B cell (primary cell): ENCODE results near the gene ATP13A5. TPM values are rescaled to one million over a fixed set of nuclear protein-coding genes. Genes with fewer than 3 reads are reported as not detected.

Experiments
- ATAC-seq: fragments of 200-7000 bp; cut with Tn5 transposase; one replicate; pipeline ENCODE4 v1.10.0; 2021; ENCODE audit warnings: low read depth, mild to moderate bottlenecking, moderate number of reproducible peaks, moderate library complexity
- CTCF ChIA-PET: fragments of 350-600 bp; sonication (Branson Sonifier 250); formaldehyde crosslinking; loops from one replicate; lab custom pipeline; 2021; ENCODE audit warnings: antibody characterized with exemption, inconsistent platforms; lab: Charles Lee
- POLR2A ChIA-PET: fragments of 350-600 bp; sonication (Branson Sonifier 250); formaldehyde crosslinking; loops from one replicate; lab custom pipeline; 2021; ENCODE audit warnings: antibody characterized with exemption; lab: Charles Lee
- DNase-seq: peaks from one replicate; pipeline ENCODE4 v3.0.0; 2013
- H2AFZ ChIP-seq: 2 replicates; pipeline ENCODE4 v1.6.1; 2012; ENCODE audit warnings: mild to moderate bottlenecking, low read depth, low read length; ENCODE audit not compliant: insufficient read depth, poor library complexity, severe bottlenecking
- H3K27ac ChIP-seq, 2 donors: 1 replicate in 1 of 2; 2 replicates in 1 of 2; pipeline ENCODE4 v1.5.1; 2012 to 2013; ENCODE audit warnings: low read length in 2 of 2, mild to moderate bottlenecking in 2 of 2, moderate library complexity in 1 of 2
- H3K27me3 ChIP-seq, 4 experiments: fragments of 200-600 bp in 1 of 4; sonication (generic) in 1 of 4; replicated peaks in 1 of 4; 1 replicate in 2 of 4; 2 replicates in 2 of 4; pipeline versions ENCODE4 v1.6.1 to v1.7.0; 2013 to 2016; ENCODE audit warnings: low read length in 3 of 4, mild to moderate bottlenecking in 2 of 4, mixed read lengths in 1 of 4, moderate library complexity in 1 of 4; ENCODE audit not compliant: insufficient read depth in 4 of 4, control insufficient read depth in 3 of 4; ENCODE audit errors: control extremely low read depth in 1 of 4
- H3K36me3 ChIP-seq, 2 experiments: replicated peaks in 1 of 2; 1 replicate in 1 of 2; 2 replicates in 1 of 2; pipeline versions ENCODE4 v1.6.1 to v1.7.1; 2013; ENCODE audit warnings: low read length in 1 of 2; ENCODE audit not compliant: insufficient read depth in 2 of 2, control insufficient read depth in 1 of 2; ENCODE audit errors: control extremely low read depth in 1 of 2, extremely low read depth in 1 of 2
- H3K4me1 ChIP-seq, 2 donors: fragments of 200-600 bp in 1 of 2; sonication (generic) in 1 of 2; 1 replicate in 1 of 2; 2 replicates in 1 of 2; pipeline versions ENCODE4 v1.5.1 to v1.6.1; 2013 to 2017; ENCODE audit warnings: low read length in 2 of 2; ENCODE audit not compliant: control insufficient read depth in 2 of 2, insufficient read depth in 2 of 2
- H3K4me2 ChIP-seq: replicated peaks from 2 replicates; pipeline ENCODE3; 2012; ENCODE audit warnings: mild to moderate bottlenecking, low read depth, low read length; ENCODE audit not compliant: poor library complexity, severe bottlenecking
- H3K4me3 ChIP-seq, 5 experiments: fragments of 200-600 bp in 1 of 5; sonication (generic) in 1 of 5; 1 replicate in 3 of 5; 2 replicates in 2 of 5; pipeline versions ENCODE4 v1.5.1 to v1.7.0; 2011 to 2016; ENCODE audit warnings: low read length in 4 of 5, mild to moderate bottlenecking in 4 of 5, low read depth in 2 of 5, control low read depth in 1 of 5, moderate library complexity in 1 of 5; ENCODE audit not compliant: insufficient read depth in 1 of 5; ENCODE audit errors: control extremely low read depth in 1 of 5, extremely low read depth in 1 of 5
- H3K79me2 ChIP-seq: fragments of 200-600 bp; sonication (generic); one replicate; pipeline ENCODE4 v1.6.0; 2016; ENCODE audit warnings: low read length; ENCODE audit not compliant: control insufficient read depth, insufficient read depth
- H3K9ac ChIP-seq: fragments of 200-600 bp; sonication (generic); 2 replicates; pipeline ENCODE4 v1.6.1; 2017; ENCODE audit warnings: mild to moderate bottlenecking, low read length, moderate library complexity
- H3K9me3 ChIP-seq, 3 donors: one replicate each; pipeline versions ENCODE4 v1.6.1 to v1.7.1; 2013; ENCODE audit warnings: low read length in 2 of 3; ENCODE audit not compliant: control insufficient read depth in 2 of 3, insufficient read depth in 1 of 3; ENCODE audit errors: control extremely low read depth in 1 of 3
- H4K20me1 ChIP-seq: 2 replicates; pipeline ENCODE4 v1.6.0; 2012; ENCODE audit warnings: mild to moderate bottlenecking, low read length; ENCODE audit not compliant: insufficient read depth, control insufficient read depth, poor library complexity, severe bottlenecking
- H3K27ac Mint-ChIP-seq: one replicate; pipeline ENCODE4 v1.8.0; 2021; ENCODE audit warnings: mixed read lengths
- H3K27me3 Mint-ChIP-seq: one replicate; pipeline ENCODE4 v1.8.0; 2021; ENCODE audit warnings: mixed read lengths
- H3K4me1 Mint-ChIP-seq: one replicate; pipeline ENCODE4 v1.8.0; 2021; ENCODE audit warnings: mixed read lengths
- H3K4me3 Mint-ChIP-seq: one replicate; pipeline ENCODE4 v1.8.0; 2021; ENCODE audit warnings: mixed read lengths
- H3K9me3 Mint-ChIP-seq: one replicate; pipeline ENCODE4 v1.8.0; 2022; ENCODE audit warnings: mixed read lengths; ENCODE audit not compliant: insufficient read depth
- CTCF ChIP-seq: fragments of 200-600 bp; IDR thresholded peaks from one replicate; pipeline ENCODE4 v1.8.0; 2022; ENCODE audit warnings: antibody characterized with exemption, mild to moderate bottlenecking
- EZH2 ChIP-seq: IDR thresholded peaks from 2 replicates; pipeline ENCODE4 v1.6.1; 2012; ENCODE audit warnings: borderline replicate concordance, low read depth, mild to moderate bottlenecking, moderate library complexity, low read length; ENCODE audit not compliant: insufficient read depth, poor library complexity, severe bottlenecking
- WGBS: methylation state at CpG from one replicate; pipeline ENCODE4 v1.1.5; 2013; ENCODE audit warnings: missing lambda C conversion rate; ENCODE audit not compliant: insufficient coverage; 5-methylcytosine and 5-hydroxymethylcytosine counted together
- intact Hi-C: fragments of 100-400 bp; cut with micrococcal nuclease; formaldehyde crosslinking; loops from one replicate; pipeline ENCODE4 v1.10.0; 2022
- polyA plus RNA-seq: library from polyadenylated mRNA; depleted of rRNA; stranded (reverse); fragments of >200 nt; gene quantifications from 2 replicates; pipeline ENCODE4 v1.2.3, GENCODE V29; 2012
- total RNA-seq, 2 donors: library from RNA; stranded (reverse); fragments of 120-200 nt in 1 of 2; gene quantifications; 1 replicate in 1 of 2; 2 replicates in 1 of 2; pipeline versions ENCODE4 v1.2.3 to v1.2.4, GENCODE V29; 2013 to 2022

ATP13A5 gene
- total and polyA plus RNA-seq, 2 donors (not counting 1 experiment from before 2014, with no cell fraction given), result 0.12 TPM; not detected in 1

GRCh38 chr3:193346259-193346658 lies 32.3 kb downstream of the ATP13A5 start:
- Histone ChIP-seq H3K27me3 (peaks cover 0 to 1% (median 0%) of the 10 kb centered on the region in 4 experiments), H3K9ac (no peak overlapping the region), H3K4me1 (no peaks in the 10 kb centered on the region), H3K36me3 (no peaks in the 10 kb centered on the region), H3K9me3 (no peaks in the 10 kb centered on the region), H3K4me2 (no peak overlapping the region), H4K20me1 (no peaks in the 10 kb centered on the region), H2AFZ (no peak overlapping the region), H3K79me2 (no peaks in the 10 kb centered on the region), H3K27ac (no peak overlapping the region), H3K4me3 (no peak overlapping the region)
- ATAC-seq, result no peak
- CTCF ChIA-PET, result no interaction called here
- peaks cover 13% of the 10 kb centered on the region for H3K27me3 Mint-ChIP-seq
- POLR2A ChIA-PET, result no interaction called here
- DNase-seq, result no peak
- TF ChIP-seq EZH2 (no peak), CTCF (no peak)
- WGBS, result 98% methylated on average over 3 of the region's 4 CpGs
- no peaks in the 10 kb centered on the region for H3K9me3 Mint-ChIP-seq
- no peaks in the 10 kb centered on the region for H3K4me1 Mint-ChIP-seq
- no peak overlapping the region for H3K27ac Mint-ChIP-seq
- intact Hi-C loops, result no loop called here
- H3K4me3 Mint-ChIP-seq, result no peak overlapping the region

GRCh38 chr3:193345431-193345830 lies 33.1 kb downstream of the ATP13A5 start:
- ATAC-seq, result no peak
- H3K9me3 Mint-ChIP-seq, result no peaks in the 10 kb centered on the region
- H3K4me1 Mint-ChIP-seq, result no peaks in the 10 kb centered on the region

More at GRCh38 chr3:193345431-193345830, 33.1 kb downstream of the ATP13A5 start:
- no peak for DNase-seq
- Histone ChIP-seq H2AFZ (no peak overlapping the region), H3K9ac (no peak overlapping the region), H3K4me2 (no peak overlapping the region), H4K20me1 (no peaks in the 10 kb centered on the region), H3K79me2 (no peaks in the 10 kb centered on the region), H3K27ac (no peak overlapping the region), H3K4me1 (no peaks in the 10 kb centered on the region), H3K27me3 (peaks cover 0 to 5% (median 0%) of the 10 kb centered on the region in 4 experiments), H3K4me3 (no peak overlapping the region), H3K9me3 (no peaks in the 10 kb centered on the region), H3K36me3 (no peaks in the 10 kb centered on the region)
- Mint-ChIP-seq H3K4me3 (no peak overlapping the region), H3K27me3 (peaks cover 19% of the 10 kb centered on the region), H3K27ac (no peak overlapping the region)
- POLR2A ChIA-PET, result no interaction called here
- TF ChIP-seq EZH2, result no peak
- TF ChIP-seq CTCF, result no peak
- intact Hi-C loops, result no loop called here
- WGBS, result 83% methylated on average over 2 of the region's 3 CpGs
- CTCF ChIA-PET, result no interaction called here
